Brain pericyte (primary cell): Measurements from ENCODE around the gene SLX9.

Experiments
- DNase-seq: peaks from one replicate; pipeline ENCODE4 v3.0.0-alpha.2; 2012; ENCODE audit warnings: low read depth, low spot score

The SLX9 gene, protein sequence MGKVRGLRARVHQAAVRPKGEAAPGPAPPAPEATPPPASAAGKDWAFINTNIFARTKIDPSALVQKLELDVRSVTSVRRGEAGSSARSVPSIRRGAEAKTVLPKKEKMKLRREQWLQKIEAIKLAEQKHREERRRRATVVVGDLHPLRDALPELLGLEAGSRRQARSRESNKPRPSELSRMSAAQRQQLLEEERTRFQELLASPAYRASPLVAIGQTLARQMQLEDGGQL

DNA sequence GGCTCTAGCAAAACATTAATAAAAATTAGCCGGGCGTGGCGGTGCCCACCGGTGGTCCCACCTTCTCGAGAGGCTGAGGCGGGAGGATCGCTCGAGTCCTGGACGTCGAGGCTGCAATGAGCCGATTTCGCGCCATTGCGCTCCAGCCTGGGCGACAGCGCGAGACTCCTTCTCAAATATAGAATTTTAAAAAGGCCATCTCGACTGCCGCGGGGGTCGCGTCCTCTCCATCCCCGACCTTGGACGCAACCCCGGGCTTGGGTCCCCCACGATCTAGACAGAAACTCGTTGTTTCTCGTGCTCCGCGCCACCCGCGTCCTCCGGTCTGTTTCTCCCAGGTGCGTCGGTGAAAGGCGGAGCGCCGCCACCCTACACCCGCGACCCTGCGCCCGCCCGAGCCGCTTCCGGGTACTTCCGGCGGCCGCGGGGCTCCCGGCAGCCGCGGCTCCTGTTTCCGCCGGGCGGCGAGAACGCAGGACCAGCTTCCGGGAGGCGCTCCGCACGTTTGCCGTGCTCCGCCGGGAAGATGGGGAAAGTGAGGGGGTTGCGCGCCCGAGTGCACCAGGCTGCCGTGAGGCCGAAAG lies at the start of gene SLX9:
Gene SLX9, plus strand, starts transcription at position 498 of the 584 bp plus-strand sequence. Its CDS starts 29 bp downstream, at position 527.
- no peak for DNase-seq

DNA sequence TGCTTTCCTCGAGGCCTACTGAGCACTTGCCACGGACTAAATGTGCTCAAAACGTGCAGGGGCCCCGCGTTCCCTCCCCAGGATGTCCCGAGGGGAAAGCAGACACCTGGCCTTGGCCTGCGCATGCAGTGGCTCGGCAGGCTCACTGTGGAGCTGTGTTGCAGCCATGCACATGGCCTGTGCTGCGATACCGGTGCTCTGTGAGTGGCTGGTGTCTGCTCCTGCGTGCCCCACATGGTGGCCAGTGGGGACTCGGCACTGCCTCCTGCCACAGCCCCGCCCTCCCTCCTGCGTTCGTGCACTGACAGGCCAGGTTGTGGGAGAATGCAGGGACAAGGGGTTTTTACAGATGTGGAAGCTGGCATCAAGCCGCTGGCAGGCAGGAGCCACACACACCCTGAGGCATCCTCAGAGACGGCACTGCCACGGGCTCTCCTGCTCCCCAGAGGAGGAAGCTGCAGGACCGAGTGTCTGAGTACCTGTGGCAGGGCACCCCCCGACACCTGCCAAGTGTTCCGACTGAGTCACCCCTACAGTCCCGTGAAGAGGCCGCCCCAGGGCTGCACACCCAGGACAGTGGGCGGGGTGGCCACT lies 49.4 kb upstream of the SLX9 start:
- no peak for DNase-seq

DNA sequence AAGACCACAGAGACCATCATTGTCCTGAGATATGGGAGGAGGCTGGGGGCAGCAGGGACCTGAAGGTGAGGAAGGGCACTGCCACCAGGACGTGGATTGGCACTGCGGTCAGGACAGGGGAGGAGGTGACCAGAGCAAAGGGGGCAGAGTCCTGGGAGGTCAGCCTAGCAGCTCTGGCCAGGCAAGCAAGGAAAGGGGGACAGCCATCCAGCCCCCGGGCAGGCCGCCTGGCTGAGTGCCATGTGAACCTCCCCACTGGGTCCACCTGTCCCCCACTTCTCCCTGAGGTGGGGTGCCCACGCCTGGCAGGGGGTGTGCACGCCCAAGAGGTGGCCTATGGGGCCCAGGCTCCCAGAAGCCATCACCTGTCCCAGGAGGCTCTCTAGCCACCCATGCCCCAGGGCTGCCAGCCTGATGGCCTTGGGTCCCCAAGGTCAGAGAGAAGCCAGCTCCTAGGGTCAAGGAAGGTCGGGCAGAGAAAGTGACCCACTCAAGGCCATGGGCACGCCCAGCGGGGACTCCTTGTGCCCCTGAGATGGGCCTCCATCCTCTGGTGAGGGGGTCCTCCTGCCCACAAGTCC lies 48.8 kb upstream of the SLX9 start:
- DNase-seq, result no peak

DNA sequence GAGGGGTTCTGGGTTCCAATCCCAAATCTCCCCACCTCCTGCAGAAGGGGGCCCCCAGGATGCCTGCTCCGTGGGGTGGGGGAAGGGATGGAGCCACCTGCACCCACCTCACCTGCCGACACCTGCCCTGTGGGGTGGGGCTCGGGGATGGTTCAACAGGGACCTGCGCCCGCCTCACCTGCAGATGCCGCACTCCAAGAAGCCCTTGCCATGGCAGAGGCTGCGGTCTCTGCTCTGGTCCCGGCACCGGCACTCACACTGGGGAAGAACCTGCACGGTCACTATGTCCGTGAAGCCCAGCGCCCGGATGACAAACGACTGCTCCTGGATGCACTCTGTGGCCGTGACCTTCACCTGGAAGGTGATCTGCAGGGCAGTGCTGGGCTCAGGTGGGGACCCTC lies 48.2 kb upstream of the SLX9 start:
- no peak for DNase-seq

DNA sequence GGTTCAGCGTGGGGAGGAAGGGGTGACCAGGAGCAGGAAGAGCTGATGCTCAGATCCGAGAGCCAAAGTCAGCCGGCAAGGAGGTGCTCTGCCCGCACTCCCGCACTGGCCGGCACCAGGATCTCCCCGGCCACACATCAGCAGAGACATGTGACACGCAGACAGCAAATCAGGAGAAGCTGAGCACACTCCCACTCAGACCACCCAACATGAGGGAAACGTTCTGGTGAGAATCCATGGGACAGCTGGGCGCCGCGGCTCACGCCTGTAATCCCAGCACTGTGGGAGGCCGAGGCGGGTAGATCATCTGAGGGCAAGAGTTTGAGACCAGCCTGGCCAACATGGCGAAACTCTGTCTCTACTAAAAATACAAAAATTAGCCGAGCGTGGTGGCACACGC lies 47.7 kb upstream of the SLX9 start:
- DNase-seq, result no peak

DNA sequence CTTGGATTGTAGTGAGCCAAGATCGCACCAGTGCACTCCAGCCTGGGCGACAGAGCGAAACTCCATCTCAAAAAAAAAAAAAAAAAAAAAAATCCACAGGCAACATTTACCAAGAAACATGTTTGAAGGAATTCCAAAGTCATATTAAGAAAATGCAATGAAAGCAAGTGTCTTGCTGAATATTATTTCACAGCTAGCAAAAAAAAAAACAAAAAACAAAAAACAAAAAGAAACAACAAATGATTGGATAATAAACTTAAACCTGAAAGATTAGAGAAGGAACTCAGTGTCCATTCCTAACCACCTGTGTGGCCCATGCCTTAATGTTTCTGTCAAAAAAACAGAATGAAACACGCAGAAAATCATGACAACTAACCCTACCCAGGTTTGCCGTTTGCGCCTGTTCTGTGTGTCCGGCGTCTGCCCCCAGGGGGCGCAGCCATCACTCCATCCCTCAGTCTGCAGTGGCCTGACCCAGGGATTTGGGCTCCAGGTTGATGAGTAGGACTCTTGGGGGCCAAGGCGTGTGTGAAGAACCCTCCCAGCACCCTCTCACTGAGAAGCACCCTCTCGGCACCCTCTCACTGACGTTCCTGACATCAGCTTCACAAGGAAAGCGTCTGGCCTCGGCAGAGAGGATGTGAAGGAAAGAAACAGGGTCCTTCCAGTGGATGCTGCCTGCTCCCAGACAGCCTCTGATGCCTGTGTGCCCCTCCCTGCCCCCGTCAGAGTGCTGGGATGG lies 47.1 kb upstream of the SLX9 start:
- DNase-seq, result no peak

DNA sequence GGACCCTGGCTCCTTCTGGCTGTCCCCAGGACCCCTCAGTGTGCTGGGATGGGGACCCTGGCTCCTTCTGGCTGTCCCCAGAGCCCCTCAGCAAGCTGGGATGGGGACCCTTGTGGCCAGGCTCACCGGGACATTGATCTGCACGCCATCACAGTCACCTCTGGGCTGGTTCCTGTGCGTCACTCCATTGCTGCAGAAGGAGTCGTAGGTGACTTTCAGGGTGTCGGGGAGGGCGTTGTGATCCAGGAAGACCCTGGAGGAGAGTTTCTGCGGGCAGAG lies 46.6 kb upstream of the SLX9 start:
- no peak for DNase-seq

DNA sequence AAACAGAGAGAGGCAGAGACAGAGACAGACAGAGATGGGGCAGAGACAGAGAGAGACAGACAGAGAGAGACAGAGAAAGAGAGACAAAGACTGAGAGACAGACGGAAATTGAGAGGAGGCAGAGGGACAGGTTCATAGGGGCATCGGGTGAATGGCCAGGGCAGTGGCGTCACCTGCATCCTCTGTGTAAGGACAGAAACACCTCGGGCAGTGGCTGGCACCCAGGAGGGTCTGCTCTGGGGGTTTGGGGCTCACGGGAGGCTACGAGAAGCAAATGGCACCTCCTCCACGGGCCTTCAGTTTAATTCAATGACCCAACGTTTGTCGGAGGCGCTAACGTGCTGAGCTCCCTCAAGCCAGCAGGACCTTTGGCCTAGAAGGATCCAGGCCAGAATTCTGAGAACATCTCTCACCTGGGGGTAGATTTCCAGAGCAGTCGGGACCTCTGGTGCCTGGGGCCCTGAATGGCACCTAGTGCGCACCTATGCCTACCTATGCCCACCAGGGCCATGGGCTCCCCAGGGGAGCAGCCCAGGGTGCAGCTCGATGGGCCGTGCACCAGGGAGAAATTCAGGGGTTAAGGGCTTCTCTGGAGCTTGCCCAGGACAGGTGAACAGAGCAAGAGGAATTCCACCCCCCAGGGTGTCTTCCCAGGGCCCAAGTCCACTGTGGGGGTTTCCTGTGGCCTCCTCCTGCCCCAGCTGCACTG lies 45.7 kb upstream of the SLX9 start:
- DNase-seq, result no peak

DNA sequence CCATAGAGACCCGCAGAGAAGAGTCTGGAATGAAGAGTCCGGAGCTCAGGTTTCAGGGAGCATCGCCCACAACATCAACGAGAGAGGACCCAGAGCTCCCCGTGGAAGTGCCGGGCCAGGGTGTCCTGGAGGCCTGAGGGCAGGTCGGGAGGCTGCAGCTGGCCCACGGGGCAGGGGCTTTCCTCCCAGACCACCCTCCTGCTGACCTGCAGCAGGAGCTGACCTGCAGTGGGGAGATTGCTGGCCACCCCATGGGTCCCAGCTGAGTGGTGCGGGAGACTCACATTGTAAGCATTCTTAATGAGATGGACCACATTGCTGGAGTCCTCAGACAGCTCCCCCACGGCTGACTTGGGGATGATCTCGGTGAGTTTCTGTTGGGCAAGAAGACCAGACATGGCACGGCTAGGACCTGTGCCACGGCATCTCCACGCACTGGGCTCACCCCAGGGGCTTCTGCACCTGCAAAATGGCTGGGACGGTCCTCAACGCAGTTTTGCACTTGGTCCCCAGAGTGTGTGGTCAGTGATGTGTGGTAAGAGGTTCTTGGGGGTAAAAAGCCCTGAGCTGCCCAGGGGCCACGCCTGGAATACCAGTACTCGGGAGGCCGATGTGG lies 45.0 kb upstream of the SLX9 start:
- DNase-seq, result no peak

DNA sequence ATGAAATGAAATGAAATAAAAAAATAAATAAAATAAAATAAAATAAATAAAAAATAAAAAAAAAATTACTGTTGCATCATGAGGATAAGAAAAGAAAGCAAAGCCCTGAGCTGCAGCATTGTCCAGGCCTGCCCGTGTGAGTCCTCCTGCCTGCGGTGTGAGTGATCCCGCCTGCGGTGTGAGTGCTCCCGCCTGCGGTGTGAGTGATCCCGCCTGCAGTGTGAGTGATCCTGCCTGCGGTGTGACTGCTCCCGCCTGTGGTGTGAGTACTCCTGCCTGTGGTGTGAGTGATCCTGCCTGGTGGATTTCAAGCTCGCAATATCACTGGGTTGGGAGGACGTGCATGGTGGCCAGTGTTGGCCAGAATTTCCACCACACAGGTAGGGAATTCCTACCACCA lies 44.0 kb upstream of the SLX9 start:
- no peak for DNase-seq

DNA sequence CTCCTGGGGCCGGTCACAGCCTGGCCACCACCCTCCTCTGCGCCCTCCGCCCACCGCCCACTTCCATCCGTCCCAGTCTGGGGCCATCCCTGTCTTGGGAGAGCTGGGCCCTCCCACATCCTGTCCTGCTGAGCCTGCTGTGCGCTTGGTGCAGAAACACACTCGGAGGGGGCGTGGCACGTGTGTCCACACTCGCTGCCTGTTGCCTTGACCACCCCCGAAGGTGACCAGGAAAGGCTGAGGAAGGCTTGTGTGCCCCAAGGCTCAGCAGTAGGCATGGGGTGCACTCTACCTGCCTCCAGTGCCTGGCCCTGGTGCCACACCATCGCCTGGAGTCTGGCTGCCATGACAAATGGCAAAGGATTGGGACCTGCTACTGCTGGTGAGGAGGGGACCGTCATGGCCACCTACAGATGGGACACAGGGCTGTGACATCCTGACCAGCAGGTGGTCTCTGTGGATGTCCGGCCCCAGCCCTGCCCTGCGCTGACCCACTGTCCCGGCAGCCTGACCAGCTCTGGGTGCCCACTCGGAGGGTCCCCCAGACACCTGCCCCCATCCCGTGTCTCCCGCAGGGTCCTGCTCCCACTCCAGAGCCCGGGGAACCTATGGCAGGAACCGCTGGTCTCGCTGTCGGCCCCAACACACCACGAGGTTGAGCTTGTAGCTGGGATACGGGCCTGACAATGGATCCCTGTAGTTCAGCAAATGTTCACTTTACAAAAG lies 43.1 kb upstream of the SLX9 start:
- DNase-seq, result no peak

DNA sequence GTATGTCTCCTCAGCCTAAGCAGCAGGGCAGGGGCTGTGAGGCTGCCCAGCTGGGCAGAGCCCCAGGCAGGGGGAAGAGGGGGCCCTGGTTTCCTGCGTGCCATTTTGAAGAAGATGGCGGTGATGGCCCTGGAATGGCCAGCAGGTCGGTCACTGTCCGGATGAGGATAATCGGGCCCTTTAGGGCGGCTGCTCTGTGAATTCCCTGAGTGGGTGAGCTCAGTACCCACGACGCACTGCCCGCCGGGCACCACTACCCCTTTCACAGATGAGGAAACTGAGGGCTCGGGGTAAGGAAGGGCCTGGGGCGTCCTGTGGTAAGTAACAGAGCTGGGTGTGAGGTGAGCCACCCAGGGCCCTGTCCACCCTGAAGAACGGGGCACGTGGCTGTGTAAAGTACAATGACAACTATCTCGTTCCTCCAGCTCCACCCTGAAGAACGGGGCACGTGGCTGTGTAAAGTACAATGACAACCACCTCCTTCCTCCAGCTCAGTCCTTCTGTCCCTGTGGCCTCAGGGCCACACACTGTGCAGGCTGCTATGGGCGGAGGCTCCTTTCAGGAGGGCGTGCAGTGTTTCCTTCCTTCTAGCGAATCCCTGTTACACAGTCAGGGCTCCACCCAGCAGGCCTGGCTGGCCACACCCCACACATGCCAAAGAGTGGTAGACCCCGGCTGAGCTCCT lies 42.4 kb upstream of the SLX9 start:
- DNase-seq, result no peak

DNA sequence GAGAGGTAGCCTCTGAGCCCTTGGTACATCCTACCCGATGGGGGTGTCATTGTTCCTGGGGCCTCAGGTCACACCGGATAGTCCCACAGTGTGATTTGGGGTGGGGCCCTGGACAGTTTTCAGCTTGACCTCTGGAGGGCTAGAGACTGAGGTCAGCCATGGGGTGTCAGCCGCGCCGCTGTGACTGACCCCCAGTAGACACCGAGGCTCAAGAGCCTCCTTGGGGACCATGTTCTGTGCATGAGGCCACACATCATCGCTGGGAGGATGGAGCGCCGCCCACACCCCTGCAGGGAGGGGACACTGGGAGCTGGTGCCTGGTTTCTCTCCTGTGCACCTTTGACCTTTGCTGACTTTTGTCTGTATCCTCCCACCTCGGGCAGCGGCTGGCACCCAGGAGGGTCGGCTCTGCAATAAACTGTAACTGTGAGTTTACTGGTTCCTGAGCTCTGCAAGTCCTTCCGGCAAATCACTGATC lies 41.8 kb upstream of the SLX9 start:
- no peak for DNase-seq

DNA sequence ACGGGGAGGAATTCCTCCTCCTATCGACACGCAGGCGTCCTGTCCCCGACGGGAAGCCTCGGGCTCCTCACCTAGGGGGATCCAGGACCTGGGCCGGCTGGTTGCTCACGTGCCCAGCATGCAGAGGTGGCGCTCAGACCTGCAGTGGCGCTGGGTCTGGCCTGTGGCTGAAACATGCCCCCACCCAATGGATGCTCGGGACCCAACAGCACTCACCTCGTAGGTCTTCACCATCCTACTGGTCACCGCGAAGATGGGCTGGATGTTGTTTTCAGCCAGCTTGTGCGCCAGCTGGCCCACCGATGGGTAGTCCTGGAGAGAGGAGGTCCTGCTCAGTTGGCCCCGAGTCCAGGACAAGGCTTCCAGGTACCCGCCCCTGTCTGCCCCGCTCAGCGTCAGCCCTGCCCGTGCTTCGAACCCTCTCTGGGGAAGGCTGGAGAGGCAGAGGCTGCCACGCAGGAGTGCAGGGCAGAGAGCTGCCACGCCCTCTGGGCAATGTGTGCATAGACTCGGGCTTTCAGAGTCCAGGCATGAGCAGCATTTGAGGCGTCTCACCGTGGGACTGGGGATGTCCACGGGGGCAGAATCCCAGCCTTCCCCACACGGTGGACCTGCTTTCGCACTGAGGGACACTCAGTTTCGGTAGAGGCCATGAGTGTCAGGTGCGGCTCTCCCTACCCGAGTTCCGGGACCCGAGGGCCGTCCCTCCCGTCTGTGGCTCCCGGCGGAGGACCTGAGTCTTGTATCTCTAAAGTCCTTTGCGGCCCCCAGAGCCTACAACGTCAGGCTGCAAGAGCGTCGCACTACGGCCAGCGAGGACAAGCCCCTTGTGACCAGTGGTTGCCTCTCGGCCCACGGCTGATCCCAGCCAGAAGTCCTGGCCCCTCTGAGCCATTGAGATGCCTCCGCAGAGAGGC lies 40.7 kb upstream of the SLX9 start:
- DNase-seq, result no peak

DNA sequence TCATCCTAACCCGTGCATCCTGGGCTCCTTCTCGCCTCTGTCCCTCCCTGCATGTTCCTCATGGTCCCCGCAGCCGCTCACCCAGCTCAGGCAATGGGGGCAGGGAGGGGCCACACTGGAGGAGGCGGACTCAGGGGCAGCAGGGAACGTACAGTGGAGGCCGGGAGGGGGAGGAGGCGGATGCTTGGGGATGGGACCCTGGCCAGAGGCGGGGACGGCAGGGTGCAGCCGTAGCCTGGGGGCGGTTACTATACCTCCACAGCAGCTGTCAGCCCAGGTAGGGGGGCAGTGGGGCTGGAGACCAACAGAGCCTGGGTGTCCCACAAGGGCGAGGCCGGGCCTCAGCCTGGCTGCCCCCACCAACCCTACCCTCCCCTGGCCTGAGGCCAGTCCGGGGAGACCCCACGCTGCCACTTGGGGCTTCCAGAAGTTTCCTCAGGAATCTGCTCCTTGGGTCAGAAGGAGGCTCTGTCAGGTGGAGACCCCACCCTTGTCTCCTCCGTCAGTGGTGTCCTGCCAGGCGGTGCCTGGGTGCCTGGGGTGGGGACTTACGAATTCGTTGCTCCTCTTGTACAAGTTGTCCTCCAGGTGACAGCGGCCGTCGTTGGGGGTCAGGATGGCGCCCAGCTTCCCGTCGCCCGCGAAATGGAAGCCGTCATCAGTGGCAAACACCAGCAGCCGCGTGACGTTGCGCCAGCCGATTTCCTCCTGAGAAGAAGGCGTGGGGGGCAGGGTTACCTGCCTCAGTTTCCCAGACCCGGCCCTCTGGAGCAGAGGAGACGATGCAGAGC lies 39.9 kb upstream of the SLX9 start:
- DNase-seq, result no peak

DNA sequence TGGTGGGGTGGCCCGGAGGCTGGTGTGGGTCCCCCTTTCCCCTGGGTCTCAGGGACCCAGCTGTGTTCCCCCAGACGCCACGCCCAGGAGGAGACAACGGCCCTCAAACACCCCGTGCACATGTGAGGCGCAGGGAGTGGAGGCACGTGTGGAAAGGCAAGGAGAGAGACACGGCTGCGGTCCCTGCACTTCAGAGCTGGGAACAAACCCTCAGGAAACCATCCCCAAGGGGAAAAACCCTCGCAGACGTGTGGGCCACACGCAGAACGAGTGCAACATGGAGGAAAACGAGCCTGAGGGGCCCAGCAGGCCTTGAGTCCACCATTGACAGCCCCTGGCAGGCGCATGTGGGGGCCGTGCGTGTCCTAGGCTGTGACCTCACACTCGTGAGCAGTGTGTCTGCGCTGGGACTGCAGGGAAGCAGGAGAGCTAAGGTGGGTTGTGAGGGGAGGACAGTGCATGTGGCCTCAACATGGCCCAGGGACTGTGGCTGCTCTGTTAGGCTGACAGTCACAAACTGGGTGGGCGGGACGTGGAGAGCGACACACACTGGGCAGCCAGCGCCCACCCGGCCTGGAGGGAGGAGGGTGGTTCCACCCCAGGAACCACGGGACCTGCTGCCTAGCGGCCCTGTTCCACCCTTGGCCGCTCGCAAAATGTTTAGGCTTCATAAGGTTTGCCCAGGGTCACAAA lies 39.1 kb upstream of the SLX9 start:
- no peak for DNase-seq

DNA sequence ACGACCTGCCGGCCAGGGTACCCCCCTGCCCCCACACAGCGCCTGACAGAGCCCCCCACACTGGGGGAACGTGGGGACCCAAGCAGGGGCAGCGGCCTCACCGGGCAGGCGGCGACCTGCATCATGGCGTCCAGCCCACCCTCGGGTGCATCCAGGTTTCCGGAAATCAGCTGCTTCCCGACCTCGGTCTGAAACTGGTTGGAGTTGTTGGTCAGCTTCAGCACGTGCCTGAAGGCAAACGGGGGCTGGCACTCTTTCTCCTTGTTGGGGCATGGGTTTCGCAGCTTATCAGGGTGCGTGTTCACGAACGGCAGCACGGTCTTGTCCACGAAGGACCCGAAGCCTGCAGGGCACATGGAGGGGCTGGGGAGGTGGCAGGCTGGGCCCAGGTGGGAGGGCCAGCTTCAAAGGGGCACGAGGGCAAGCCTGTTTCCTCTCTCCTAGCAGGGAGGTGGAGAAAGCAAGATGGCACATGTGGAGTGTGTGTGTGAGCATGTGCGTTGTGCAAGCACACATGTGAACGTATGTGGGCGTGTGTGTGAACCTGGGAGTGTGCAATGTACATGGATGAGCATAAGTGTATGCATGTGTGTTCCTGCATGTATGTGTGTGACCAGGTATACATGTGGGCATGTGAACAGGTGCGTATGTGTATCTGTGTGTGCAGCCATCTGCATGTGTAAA lies 38.3 kb upstream of the SLX9 start:
- no peak for DNase-seq
